Measurements from ENCODE around the gene FBP1.
"Not testable (repeated sequence)": the region's sequence is repeated elsewhere in the genome, so short reads cannot be mapped to it uniquely, and the experiment has no call there.

FBP1 gene

DNA sequence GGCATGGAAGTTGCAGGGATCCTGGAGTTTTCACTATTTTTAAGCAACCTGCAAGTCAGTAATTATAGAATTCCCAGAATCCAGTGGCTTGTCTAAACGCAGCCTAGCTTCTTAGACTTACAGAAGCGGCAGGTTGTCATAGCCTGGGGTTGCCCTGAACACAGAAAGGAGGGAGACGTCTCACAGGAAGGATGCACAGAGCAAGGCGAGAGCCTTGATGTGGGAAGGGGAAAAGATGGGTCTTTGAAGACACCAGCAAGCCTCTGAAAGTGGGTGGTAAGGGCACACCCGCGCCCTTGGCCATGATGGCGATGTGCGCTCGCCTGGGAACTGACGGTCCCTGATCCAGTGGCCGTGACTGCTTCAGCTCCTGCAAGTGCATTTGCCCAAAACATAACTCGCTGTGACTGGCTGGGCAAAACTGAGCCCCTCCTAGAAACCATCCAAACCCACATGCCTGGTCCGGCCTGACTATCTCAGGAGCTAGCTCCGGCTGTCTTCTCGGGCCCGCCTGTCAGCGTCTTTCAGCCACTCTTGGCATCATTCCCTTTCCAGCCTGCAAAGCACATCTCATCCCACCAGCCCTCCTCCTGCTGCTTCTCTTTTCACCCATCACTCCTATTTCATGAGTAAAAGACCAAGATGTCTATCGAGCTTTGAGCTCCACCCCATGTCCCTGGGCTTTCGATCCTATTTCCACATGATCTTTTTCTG lies 17.1 kb downstream of the FBP1 start:
- no peak for DNase-seq (ENCODE audit: low read depth in 1 of 2, low spot score in 1 of 2)

DNA sequence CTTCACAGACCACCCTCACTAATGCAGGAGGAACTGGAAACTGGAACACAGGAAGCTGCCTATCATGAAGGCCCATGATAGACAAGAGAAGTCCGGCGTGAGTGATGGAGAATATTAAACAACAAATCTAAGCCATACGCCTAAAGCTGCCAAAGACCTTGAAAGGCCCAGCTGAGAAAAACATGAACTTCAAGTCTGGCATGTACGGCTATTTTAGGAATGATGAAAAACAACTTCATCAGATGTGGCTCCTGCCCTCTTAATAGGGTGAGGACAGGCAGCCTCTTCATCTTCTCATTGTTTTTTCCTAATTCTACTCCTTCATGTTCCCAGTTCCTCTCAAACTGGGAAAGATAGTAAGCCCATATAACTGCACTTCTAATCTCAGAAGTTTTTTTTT lies 20.3 kb downstream of the FBP1 start:
- DNase-seq (ENCODE audit: low read depth in 1 of 2, low spot score in 1 of 2) = no peak

DNA sequence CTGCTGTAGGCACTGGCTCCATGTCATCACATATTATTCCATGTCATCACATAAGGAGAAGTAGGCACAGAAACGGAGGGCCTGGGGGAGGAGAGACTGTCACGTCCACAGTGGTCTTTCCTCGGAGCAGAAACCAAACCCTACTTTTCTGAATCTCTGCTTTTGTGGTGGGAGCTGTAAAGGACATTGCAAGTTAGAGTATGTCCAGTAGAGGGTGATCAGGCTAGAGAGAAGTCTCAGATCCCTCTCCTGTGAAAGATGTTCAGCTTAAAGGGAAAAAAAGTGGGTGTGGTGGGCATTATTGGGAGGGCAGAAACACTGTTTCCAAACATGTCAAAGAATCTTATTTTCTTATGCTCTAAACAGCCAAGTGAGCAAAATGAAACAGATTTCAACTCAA lies 26.3 kb downstream of the FBP1 start:
- no peak for DNase-seq (ENCODE audit: low read depth in 1 of 2, low spot score in 1 of 2)

DNA sequence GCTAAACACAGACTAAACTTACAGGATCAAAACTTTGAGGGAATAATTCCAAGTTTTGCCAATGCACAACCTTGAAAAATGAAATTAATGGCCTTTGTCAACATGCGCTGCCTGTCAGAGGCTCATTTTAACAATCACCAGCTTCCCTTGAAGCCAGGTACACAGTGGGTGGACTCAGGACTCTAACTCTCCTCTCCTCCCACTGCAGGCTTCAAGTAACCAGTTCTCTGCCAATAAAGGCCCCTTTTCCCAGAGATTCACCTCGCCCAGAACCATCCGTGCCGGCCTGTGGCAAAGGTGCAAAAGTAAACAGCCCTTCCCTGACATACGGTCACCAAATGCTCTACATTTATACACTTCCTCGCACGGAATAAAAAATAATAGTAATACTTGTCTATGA lies 27.2 kb downstream of the FBP1 start:
- DNase-seq (ENCODE audit: low read depth in 1 of 2, low spot score in 1 of 2) = no peak

DNA sequence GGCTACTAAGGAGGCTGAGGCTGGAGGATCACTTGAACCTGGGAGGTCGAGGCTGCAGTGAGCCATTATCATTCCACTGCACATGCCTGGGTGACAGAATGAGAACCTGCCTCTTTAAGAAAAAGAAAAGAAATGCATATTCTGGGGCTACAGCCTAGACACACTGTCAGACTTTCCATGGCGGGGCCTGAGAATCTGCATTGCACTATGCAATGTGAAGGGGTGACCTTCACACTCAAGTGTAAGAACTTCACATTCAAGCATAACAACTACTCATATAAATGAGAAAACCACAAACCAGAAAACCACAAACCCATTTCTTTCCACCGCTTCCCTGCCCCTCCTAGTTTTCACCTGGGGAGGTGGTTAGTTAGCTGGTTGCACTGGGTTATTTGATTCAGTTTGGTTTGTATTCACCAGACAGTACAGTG lies 27.7 kb downstream of the FBP1 start:
- DNase-seq (ENCODE audit: low read depth in 1 of 2, low spot score in 1 of 2) = peak in 1 of 2 donors; percentile 55

DNA sequence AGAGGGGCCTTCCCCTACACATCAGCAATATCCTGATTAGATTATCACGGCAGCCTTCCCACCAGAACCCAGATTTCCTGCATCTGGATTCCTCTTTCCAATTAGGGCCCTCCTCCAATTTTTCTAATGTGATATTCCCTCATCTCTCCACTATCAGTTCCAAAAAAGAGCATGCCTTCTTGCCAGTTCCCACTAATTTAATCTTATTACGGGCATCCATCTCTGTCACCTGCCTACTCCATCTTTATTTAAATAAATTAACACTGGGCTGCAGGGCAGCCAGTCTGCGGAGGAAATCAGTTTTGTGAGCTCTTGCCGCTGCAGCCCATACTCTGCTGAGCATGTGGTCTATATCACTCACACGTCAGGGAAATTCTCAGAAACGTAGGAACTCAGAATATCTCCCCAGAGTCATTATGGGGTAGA lies 29.1 kb downstream of the FBP1 start:
- no peak for DNase-seq (ENCODE audit: low read depth in 1 of 2, low spot score in 1 of 2)

DNA sequence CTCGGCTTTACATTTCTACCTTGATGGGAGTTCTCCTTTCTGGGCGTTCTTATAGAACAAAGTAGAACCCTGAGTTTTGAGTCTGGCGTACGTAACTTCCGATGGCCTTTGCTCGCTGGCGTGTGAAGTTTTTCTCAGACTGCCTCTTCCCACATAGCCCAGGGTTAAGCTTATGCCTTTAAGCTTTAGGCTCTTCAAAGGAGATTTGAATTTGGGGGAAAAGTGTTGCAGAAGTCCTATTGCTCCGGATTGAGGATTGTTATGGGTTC lies 32.0 kb downstream of the FBP1 start:
- no peak for DNase-seq (ENCODE audit: low read depth in 1 of 2, low spot score in 1 of 2)

DNA sequence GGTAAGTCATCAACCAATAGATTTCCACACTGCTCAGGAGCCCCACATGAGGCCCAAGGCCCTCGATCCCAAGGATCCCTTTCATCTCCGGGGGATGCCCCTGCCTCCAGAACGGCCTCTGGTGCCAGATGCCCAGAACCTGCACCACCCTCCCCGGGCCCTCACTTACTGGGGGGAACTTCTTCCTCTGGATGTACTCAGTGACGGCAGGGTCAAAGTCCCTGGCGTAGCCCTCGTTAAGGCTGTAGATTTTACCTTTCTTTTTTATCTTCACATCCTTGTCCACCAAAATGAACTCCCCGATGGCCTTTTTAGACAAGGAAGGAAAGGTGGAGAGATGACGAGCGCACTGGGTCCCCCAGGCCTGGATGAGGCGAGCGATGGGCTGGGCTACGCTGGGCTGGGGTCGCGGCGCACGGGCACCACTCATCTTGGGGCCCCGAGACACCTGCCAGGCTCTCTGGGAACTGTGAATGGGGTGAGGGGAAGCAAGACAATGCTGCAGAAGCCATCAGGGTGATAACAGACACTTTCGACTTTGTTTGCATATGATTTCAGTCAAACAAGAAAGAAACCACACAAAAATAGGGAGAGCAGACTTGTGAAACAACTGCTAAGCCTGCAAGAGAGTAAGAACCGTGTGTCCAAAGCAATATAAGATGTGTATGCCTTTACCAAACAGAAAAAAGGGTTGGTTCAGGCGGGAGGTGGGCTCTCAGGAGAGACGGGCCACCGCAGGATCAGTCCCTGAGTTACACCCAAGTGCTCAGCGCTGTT lies 32.5 kb downstream of the FBP1 start:
- DNase-seq (ENCODE audit: low read depth in 1 of 2, low spot score in 1 of 2) = no peak

DNA sequence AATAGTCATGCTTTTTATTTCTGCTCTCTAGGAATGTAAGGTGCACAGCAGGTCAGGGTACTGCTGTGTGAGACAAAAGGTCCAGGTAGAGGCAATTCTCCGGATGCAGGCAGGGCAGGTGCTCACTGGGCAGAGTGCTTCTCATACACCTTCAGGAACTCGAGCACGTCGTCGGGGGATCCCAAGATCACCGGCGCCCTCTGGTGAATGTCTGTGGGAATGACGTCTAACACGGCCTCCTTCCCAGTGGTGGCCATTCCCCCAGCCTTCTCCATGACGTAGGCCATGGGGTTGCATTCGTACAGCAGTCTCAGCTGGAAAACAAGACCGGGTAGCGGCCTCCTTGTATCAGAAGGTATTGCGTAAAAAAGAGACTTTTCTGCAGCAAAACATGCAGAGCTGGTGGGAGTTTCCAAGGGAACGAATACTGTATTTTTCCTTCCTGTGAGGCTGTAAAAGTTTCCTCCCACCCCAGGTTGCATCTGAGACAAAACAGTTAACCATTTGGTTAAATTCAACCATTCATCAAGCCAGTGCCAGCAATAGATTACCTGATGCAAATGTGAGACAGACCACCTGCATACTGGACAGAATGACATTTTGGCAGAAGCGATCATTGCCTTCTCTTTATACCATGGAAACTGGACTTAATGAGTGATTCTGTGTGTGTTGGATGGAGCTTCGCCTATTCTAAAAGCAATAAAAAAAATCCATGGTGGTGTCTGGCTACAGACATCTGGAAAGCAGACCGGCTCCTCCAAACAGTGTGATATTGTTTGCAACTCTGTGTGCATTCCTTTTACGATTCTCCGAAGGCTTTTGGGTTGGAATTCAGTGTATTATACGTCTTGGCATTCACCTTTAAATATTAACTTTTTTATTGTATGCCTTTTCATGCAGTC lies 35.8 kb downstream of the FBP1 start:
- peak; percentile 47 to 58 for DNase-seq (ENCODE audit: low read depth in 1 of 2, low spot score in 1 of 2)

DNA sequence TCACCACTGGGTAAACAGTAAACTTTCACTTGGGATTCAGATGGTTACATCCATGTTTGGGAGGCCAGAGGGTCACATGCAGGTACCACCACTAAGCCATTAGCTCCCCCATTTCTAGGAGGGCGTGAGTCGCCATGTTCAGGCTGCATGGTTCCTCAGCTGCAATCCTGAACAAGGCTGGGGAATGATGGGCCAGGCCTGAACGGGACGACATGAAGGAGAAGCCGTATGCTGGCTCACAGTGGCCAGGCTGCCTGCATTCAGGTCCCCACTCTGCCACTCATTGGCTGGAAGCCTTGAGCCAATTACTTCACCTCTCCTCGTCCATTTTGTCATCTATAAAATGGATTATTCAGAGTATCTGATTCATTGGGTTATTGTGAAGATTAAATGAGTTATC lies 36.7 kb downstream of the FBP1 start:
- DNase-seq (ENCODE audit: low read depth in 1 of 2, low spot score in 1 of 2) = no peak

DNA sequence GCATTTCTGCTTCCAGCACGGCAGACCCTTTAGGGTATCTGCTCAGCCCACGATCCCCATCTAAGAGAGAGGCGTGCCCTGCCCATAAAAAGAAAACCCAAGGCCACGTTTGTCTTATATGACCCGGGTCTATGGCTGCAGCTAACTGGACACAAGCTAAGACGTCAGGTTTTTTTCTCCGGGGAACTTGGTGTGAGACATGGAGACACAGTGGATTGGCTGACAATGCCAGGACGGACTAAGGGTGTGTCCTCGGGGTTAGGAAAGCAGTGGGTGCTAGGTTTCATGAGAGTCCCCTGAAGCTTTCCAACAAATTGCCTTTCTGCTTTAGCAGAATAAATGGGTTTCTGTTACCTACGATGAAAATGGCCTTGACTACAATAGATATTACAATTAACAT lies 38.6 kb downstream of the FBP1 start:
- DNase-seq (ENCODE audit: low read depth in 1 of 2, low spot score in 1 of 2) = no peak

DNA sequence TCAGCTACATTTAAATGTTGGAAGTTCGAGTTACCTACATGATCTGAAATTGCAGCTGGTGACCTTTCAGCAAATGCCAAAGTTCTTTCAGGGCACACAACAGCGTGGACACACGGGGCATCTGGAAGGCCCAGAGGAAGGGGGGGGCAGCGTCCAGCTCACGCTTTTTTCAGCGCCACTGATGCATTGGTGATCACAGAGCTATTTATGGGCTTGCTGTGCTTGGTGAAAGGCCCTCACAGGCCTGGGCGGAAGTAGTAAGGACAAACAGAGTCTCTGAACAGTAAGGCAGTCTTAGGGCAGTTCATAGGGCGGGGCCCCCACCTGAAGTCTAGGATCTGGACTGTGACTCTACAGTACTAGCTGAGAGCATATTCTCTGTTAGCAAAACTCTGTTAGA lies 39.1 kb downstream of the FBP1 start:
- no peak for DNase-seq (ENCODE audit: low read depth in 1 of 2, low spot score in 1 of 2)

DNA sequence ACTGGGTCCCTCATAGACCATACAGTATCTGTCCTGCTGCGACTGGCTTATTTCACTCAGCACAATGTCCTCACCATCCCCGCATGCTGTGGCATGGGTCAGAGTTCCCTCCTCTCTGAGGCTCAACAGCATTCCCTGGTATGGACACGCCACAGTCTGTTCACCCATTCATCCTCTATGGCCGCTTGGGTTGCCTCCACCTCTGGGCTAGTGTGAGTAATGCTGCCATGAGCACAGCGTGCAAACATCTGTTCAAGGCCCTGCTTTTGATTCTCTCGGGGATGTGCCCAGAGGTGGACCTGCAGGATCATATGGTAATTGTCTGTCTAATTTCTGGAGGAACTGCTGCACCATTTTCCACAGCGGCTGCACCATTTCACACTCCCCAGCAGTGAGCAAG lies 40.2 kb downstream of the FBP1 start:
- no peak for DNase-seq (ENCODE audit: low read depth in 1 of 2, low spot score in 1 of 2)

DNA sequence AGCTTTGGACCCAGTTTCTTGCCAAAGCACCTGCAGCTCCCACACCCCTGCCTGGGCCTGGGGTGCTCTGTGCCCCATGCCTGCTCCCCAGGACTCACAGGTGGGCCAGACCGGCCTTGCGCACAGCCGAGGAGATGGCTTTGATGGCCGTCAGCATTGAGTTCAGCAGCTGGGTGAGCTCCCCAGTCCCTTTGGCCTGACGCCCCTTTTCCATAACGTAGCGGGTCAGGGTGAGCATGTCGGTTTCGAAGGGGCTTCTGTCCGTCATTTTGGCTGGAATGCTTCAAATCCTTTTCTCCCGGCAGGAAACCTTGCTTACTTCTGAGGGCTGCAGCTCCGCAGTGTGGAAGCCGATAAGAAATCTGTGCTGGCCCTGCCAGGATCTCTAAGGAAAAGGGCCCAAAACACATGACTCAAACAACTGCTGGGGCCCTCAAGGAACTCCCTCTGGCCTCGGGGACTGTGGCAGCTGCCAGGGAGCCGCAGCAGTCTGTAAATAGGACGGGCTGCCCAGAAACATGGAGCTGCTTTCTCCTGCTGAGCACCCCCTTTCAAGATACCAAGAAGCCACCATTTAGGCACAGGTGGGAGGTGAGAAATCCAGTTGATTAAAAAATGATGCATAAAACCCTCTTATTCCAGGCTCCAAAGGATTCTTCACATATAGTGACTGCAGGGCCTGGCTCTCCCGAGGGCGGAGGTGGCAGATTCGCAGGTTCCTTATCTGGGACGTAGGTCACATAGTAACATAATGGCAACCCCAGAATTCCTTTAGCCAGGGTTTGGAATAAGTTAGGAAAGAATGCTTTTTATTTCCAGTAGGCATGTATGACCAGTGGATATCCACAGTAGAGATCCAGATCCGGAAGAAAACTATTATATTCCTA lies 45.6 kb downstream of the FBP1 start, which contains the start of gene FBP2:
Gene FBP2 (minus strand): TSS at position 366 of the 887 bp plus-strand sequence. CDS start 98 bp downstream, at position 268.
- DNase-seq (ENCODE audit: low read depth in 1 of 2, low spot score in 1 of 2) = no peak

DNA sequence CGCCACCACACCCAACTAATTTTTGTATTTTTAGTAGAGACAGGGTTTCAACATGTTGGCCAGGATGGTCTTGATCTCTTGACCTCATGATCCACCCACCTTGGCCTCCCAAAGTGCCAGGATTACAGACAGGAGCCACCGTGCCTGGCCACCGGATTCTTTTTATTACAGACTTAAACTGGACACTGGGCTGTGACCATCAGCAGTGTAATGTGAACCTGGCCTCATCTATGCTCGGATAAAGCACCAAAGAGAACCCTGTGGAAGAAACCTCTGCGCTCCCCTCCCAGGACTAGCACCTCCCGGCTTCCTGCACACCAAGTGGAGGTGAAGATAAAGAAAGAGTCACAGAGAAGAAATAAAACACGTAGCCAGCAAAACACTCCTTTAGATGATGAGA lies 46.6 kb downstream of the FBP1 start:
- not testable (repeated sequence) for DNase-seq (ENCODE audit: low read depth in 1 of 2, low spot score in 1 of 2)

DNA sequence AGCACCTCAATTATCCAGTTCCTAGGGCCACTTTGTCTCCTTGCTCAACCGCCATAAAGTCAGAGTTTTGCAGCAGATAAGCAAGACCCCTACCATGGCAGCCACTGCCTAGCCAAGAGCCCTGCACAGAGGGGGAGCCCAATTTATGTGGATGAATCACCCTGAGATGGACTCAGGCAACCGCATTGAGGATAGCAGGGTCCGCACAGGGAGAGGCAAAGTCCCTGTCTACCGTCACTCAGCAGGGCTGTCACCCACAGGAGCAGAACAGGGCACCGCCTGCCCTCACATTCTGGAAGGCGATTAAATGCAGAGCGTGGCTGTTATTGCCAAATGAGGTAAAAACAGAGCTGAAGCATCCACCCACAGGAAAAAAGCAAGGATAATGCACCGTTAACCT lies 47.4 kb downstream of the FBP1 start:
- DNase-seq (ENCODE audit: low read depth in 1 of 2, low spot score in 1 of 2) = no peak

DNA sequence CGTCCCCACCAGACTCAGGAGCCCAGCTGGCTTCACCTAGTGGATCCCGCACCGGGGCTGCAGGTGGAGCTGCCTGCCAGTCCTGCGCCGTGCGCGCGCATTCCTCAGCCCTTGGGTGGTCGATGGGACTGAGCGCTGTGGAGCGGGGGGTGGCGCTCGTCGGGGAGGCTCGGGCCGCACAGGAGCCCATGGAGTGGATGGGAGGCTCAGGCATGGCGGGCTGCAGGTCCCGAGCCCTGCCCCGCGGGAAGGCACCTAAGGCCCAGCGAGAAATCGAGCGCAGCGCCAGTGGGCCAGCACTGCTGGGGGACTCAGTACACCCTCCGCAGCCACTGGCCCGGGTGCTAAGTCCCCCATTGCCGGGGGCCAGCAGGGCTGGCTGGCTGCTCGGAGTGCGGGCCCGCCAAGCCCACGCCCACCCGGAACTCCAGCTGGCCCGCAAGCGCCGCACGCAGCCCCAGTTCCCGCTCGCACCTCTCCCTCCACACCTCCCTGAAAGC lies 48.2 kb downstream of the FBP1 start:
- not testable (repeated sequence) for DNase-seq (ENCODE audit: low read depth in 1 of 2, low spot score in 1 of 2)

DNA sequence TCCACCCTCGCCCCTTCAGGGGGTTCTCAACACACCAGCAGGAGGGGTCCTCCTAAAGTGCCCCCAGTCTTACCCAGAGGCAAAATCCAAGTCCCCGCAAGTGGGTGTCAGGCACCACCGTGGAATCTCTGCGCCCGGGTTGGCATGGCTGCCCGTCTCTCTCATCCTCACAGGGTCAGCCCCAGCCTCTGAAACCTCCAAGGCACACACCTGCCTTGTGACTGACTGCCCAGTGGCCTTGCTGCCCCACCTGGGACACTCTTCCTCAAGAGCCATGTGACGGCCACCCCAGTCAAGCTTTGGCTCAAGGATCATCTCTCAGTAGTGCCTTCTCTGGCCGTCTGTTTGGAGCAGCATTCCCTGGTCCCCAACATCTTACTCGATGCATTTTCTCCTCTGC lies 50.6 kb downstream of the FBP1 start:
- DNase-seq (ENCODE audit: low read depth in 1 of 2, low spot score in 1 of 2) = no peak

DNA sequence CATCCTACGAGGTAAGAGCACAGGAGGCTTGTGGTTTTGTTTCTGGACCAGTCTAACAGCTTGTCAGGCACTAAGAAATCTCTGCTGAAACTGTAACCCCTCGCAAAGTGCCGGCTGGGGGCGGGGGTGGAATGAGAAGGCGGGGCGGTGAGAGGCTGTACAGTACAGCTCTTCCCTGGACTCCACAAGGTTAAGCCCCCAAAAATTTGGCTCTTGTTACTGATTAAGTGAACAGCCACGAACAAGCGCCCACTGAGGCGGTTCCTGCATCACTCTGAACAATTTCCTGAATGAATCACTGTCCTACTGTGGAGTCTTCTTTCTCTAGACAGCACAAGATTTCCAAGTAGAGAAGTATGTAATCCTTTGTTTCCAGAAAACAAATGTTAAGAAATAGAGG lies 52.5 kb downstream of the FBP1 start:
- DNase-seq (ENCODE audit: low read depth in 1 of 2, low spot score in 1 of 2) = no peak

DNA sequence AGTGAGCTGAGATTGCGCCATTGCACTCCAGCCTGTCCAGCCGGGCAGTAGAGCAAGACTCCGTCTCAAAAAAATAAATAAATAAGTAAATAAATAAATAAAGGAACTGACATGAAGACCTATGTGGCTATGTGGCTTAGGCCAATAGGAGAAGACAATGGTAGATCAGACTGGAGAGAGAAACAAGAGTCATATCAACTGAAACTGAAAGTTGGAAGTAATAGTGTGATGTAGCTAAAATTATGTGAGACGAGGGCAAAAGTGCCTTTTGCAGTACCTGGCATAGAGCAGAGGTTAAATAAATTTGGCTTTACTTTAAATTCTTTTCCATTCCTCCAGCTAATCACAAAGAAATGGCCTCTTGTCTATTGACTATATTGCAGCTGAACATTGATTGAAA lies 53.0 kb downstream of the FBP1 start:
- DNase-seq (ENCODE audit: low read depth in 1 of 2, low spot score in 1 of 2) = no peak

DNA sequence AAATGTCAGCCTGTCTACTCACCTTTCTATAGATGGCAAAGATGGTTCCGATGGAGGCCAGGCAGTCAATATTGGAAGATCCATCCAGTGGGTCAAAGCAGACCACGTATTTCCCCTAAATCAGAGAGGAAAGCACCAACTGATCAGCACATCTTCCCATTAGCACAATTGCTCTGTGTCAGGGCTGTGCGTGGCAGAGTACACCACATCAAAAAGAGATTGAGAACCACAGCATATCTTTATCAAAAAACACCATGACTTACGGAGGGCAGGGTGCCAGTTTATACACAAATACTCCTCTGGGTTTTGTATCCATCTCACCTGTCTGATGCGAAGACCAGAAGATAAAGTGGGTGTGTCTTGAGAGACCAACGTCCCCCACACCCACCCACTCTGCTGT lies 54.8 kb downstream of the FBP1 start:
- DNase-seq (ENCODE audit: low read depth in 1 of 2, low spot score in 1 of 2) = no peak

Data from activated CD4-positive, alpha-beta T cell treated with anti-CD3 and anti-CD28 coated beads, Interleukin-2, amount 50 U/mL, for 24 hours (primary cell).